GM12878 (cell line): Measurements from ENCODE around the gene PLXNA4. TPM values are rescaled to one million over a fixed set of nuclear protein-coding genes. Genes with fewer than 3 reads are reported as not detected.

Experiments used
- ATAC-seq: fragments of 200-7000 bp; cut with Tn5 transposase; 3 replicates; pipeline ENCODE4 v1.9.1; 2020; ENCODE audit warnings: mild to moderate bottlenecking, moderate library complexity
- BruUV-seq: library from RNA; stranded (reverse); fragments of 400-500 nt; replicated peaks from 2 replicates; lab custom pipeline; 2021; lab: Mats Ljungman, UMichigan
- CTCF ChIA-PET: fragments of 300-600 bp; sonication (Branson Sonifier 250); formaldehyde crosslinking; extraction: SDS; loops from one replicate; lab custom pipeline; 2021; ENCODE audit warnings: inconsistent platforms; lab: Yijun Ruan, JAX
- POLR2A ChIA-PET: fragments of 350-600 bp; formaldehyde crosslinking; extraction: SDS; loops from one replicate; lab custom pipeline; 2021; ENCODE audit warnings: inconsistent platforms; lab: Charles Lee
- RAD21 ChIA-PET: fragments of 300-600 bp; sonication (Branson Sonifier 250); formaldehyde crosslinking; loops from one replicate; lab custom pipeline; 2023; ENCODE audit warnings: antibody characterized with exemption; ENCODE audit not compliant: unreplicated experiment; lab: Charles Lee
- SMC1A ChIA-PET: fragments of 300-600 bp; sonication (Branson Sonifier 250); formaldehyde crosslinking; loops from one replicate; lab custom pipeline; 2023; ENCODE audit not compliant: unreplicated experiment, uncharacterized antibody; lab: Charles Lee
- DNase-seq: peaks from one replicate; pipeline ENCODE4 v3.0.0-alpha.2; 2011; ENCODE audit warnings: low read depth, low spot score
- FAIRE-seq: peaks from 3 replicates; lab custom pipeline; 2011; peaks lifted over from hg19 to GRCh38; lab: Jason Lieb, UNC
- H2AFZ ChIP-seq: 2 replicates; pipeline ENCODE4 v1.6.0; 2011; ENCODE audit warnings: low read depth, low read length, control low read depth; ENCODE audit not compliant: control insufficient read depth
- H3K27ac ChIP-seq: 2 replicates; pipeline ENCODE4 v1.5.1; 2011; ENCODE audit warnings: control low read depth; ENCODE audit not compliant: control insufficient read depth, insufficient read depth
- H3K27me3 ChIP-seq, 2 experiments: replicated peaks in 1 of 2; 2 replicates each; pipeline versions ENCODE4 v1.6.0 to v1.6.1; 2011; ENCODE audit warnings: low read length in 1 of 2; ENCODE audit not compliant: control insufficient read depth in 2 of 2, insufficient read depth in 2 of 2
- H3K36me3 ChIP-seq, 2 experiments: 2 replicates each; pipeline ENCODE4 v1.5.1; 2011; ENCODE audit warnings: low read length in 1 of 2; ENCODE audit not compliant: control insufficient read depth in 2 of 2, insufficient read depth in 2 of 2
- H3K4me1 ChIP-seq: 2 replicates; pipeline ENCODE4 v1.6.1; 2011; ENCODE audit warnings: mild to moderate bottlenecking, low read length, moderate library complexity, mixed read lengths; ENCODE audit not compliant: control insufficient read depth, insufficient read depth
- H3K4me2 ChIP-seq: 2 replicates; pipeline ENCODE4 v1.6.0; 2011; ENCODE audit warnings: control low read depth; ENCODE audit not compliant: control insufficient read depth, insufficient read depth
- H3K4me3 ChIP-seq: fragments of 200-600 bp; sonication (generic); 2 replicates; pipeline ENCODE4 v1.5.1; 2016
- H3K79me2 ChIP-seq: 2 replicates; pipeline ENCODE4 v1.6.0; 2011; ENCODE audit warnings: low read length; ENCODE audit not compliant: control insufficient read depth, insufficient read depth
- H3K9ac ChIP-seq: 2 replicates; pipeline ENCODE4 v1.8.0; 2011; ENCODE audit warnings: low read length, control low read depth, mixed read lengths; ENCODE audit not compliant: control insufficient read depth, insufficient read depth
- H3K9me3 ChIP-seq: replicated peaks from 3 replicates; pipeline ENCODE4 v1.5.1; 2011; ENCODE audit warnings: mild to moderate bottlenecking, low read length; ENCODE audit not compliant: control insufficient read depth, insufficient read depth
- H4K20me1 ChIP-seq: 2 replicates; pipeline ENCODE4 v1.6.0; 2011; ENCODE audit not compliant: control insufficient read depth, insufficient read depth
- FOS ChIP-seq: IDR thresholded peaks from 3 replicates; pipeline ENCODE4 v1.6.1; 2011; ENCODE audit warnings: borderline replicate concordance; ENCODE audit not compliant: insufficient read length; ENCODE audit errors: extremely low read depth
- HDAC2 ChIP-seq: fragments of 200-600 bp; sonication (generic); IDR thresholded peaks from 2 replicates; pipeline ENCODE4 v1.6.1; 2017
- HDGF ChIP-seq: fragments of 450-650 bp; IDR thresholded peaks from 2 replicates; pipeline ENCODE4 v1.6.1; 2016; ENCODE audit warnings: antibody characterized with exemption
- KAT2A ChIP-seq: conservative IDR thresholded peaks from 2 replicates; pipeline ENCODE4 v1.6.1; 2011; ENCODE audit warnings: low read depth, low read length; ENCODE audit not compliant: control insufficient read depth
- MYB ChIP-seq: fragments of 150-350 bp; IDR thresholded peaks from 2 replicates; pipeline ENCODE4 v1.6.1; 2014; ENCODE audit warnings: mild to moderate bottlenecking, low read depth, low read length, borderline replicate concordance
- NR2C2 ChIP-seq: IDR thresholded peaks from 2 replicates; pipeline ENCODE4 v1.6.1; 2011; ENCODE audit warnings: borderline replicate concordance, low read depth; ENCODE audit not compliant: control insufficient read depth, insufficient read length
- RB1 ChIP-seq: fragments of 450-650 bp; formaldehyde crosslinking; IDR thresholded peaks from 2 replicates; pipeline ENCODE4 v1.6.1; 2017; ENCODE audit warnings: mild to moderate bottlenecking, borderline replicate concordance
- RBBP5 ChIP-seq: fragments of 200-600 bp; sonication (generic); conservative IDR thresholded peaks from 2 replicates; pipeline ENCODE4 v1.6.1; 2016
- SMARCA5 ChIP-seq: fragments of 450-650 bp; IDR thresholded peaks from 2 replicates; pipeline ENCODE4 v1.6.1; 2017; ENCODE audit warnings: mild to moderate bottlenecking
- SP1 ChIP-seq: IDR thresholded peaks from one replicate; pipeline ENCODE4 v1.6.1; 2011; ENCODE audit warnings: low read depth, low read length
- ZNF274 ChIP-seq: IDR thresholded peaks from one replicate; pipeline ENCODE4 v1.8.0; 2011; ENCODE audit not compliant: insufficient read length, insufficient read depth
- WGBS: methylation state at CpG from one replicate; pipeline ENCODE4 v1.1.6; 2016; ENCODE audit warnings: low lambda C conversion rate; ENCODE audit not compliant: insufficient replicate concordance, insufficient coverage; ENCODE audit errors: missing lambda C conversion rate; 5-methylcytosine and 5-hydroxymethylcytosine counted together
- in situ Hi-C: fragments of 300-500 bp; cut with MboI; formaldehyde crosslinking; loops from 9 replicates; pipeline ENCODE4 v1.14.3; 2018; ENCODE audit warnings: mixed read lengths
- intact Hi-C: fragments of 100-400 bp; cut with micrococcal nuclease; formaldehyde crosslinking; loops from one replicate; pipeline ENCODE4 v1.14.2; 2022; ENCODE audit not compliant: unreplicated experiment
- polyA plus RNA-seq, 11 experiments: library from polyadenylated mRNA; depleted of rRNA in 4 of 11; unstranded in 6 of 11; stranded (reverse) in 5 of 11; fragments of >200 nt; fragmentation: Nextera tagmentation in 4 of 11; fragmentation: Illumina TruSeq in 1 of 11; extraction: Ambion mirVana in 4 of 11; extraction: Trizol in 1 of 11; gene quantifications; 1 replicate in 1 of 11; 2 replicates in 10 of 11; pipeline versions ENCODE4 v1.2.1 to v1.2.3, GENCODE V29; 2011 to 2016; ENCODE audit warnings: inconsistent platforms in 2 of 11, missing spikeins in 2 of 11, low read depth in 1 of 11
- total RNA-seq, 4 experiments: library from RNA; depleted of rRNA in 3 of 4; stranded (reverse); fragments of >200 nt in 3 of 4; fragmentation: Illumina TruSeq in 1 of 4; extraction: Trizol in 1 of 4; gene quantifications; 2 replicates each; pipeline versions ENCODE4 v1.2.1 to v1.2.3, GENCODE V29; 2013 to 2021
- TF ChIP-seq, protein P1 (sequence below): IDR thresholded peaks from 2 replicates; pipeline ENCODE4 v1.6.1; 2012; ENCODE audit warnings: low read length, inconsistent platforms
- TF ChIP-seq, protein P2 (sequence below): fragments of 450-650 bp; IDR thresholded peaks from 2 replicates; pipeline ENCODE4 v1.6.1; 2017; ENCODE audit warnings: borderline replicate concordance
- TF ChIP-seq, protein P3 (sequence below): fragments of 450-650 bp; IDR thresholded peaks from 2 replicates; pipeline ENCODE4 v1.6.1; 2017; ENCODE audit warnings: antibody characterized with exemption, mild to moderate bottlenecking, moderate library complexity

Gene PLXNA4
- total and polyA plus RNA-seq, 10 of the 15 experiments (the other 5 are each of a cell fraction or from before 2014, with no cell fraction given) = 0.03 TPM; not detected in 9

DNA sequence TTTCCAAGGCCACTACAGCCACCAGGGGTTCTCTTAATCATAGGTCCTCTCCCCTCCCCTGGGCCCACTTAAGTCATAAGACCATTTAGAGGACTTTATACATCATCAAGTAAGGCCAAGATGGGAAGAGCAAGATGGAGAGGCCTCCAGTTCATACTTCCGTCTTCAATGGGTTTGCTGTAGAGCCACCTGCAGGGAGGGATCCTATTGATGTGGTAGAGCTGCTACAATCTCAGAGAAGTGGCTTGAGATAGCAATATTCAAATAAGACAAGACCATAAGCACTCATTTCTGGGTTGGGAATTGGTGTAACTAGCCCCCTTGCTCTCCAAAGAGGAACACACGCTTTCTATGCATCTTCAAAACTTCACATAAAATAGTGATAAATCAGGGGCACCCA, 214.2 kb downstream of the PLXNA4 start:
- intact Hi-C loops = no loop called here
- no peaks in the 10 kb centered on the region for H3K9me3 ChIP-seq
- no peaks in the 10 kb centered on the region for H3K4me1 ChIP-seq
- RAD21 ChIA-PET = no interaction called here
- no peak for DNase-seq
- no peak overlapping the region for H3K27ac ChIP-seq
- H2AFZ ChIP-seq = no peak overlapping the region
- H4K20me1 ChIP-seq = no peaks in the 10 kb centered on the region
- no peak overlapping the region for H3K9ac ChIP-seq
- no peak overlapping the region for H3K4me3 ChIP-seq
- CTCF ChIA-PET = no interaction called here
- BruUV-seq = no TSS peak
- SMC1A ChIA-PET = no interaction called here
- ATAC-seq = no peak
- 40% methylated on average over 2 of the region's 2 CpGs for WGBS
- no peak for FAIRE-seq
- H3K4me2 ChIP-seq = no peak overlapping the region
- no peaks in the 10 kb centered on the region for H3K79me2 ChIP-seq
- no peak for TF ChIP-seq FOS
- TF ChIP-seq NR2C2 = no peak
- no peak for TF ChIP-seq RB1
- no peak for TF ChIP-seq ZNF274
- TF ChIP-seq HDGF = no peak
- TF ChIP-seq SMARCA5 = no peak
- no peak for TF ChIP-seq RBBP5
- no peak for TF ChIP-seq SP1
- in situ Hi-C loops = no loop called here
- H3K36me3 ChIP-seq = no peaks in the 10 kb centered on the region
- 0 out of 4 replicates have a peak, but pooled peaks cover 0 to 1% of the 10 kb centered on the region in 2 experiments for H3K27me3 ChIP-seq
- POLR2A ChIA-PET = no interaction called here

DNA sequence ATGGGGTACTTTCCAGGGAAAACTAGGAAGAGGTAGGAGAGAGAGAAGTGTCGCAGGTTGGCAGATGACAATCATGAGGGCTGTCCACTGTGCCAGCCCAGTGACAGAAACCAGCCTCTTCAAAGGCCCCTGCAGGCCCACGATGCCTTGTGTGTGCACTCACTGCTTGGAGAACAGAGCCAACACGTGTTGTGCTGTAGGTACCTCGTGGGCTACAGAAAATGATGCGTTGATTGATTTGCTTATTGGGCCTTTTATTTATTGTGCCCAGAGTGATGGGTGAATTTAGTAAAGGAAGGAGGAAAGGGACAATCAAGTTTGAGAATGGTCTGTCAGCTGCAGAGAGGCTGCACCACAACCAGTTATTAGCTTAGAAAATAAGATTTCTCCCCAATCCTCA, 215.1 kb downstream of the PLXNA4 start:
- Histone ChIP-seq H2AFZ (no peak overlapping the region), H3K4me1 (no peaks in the 10 kb centered on the region), H4K20me1 (no peaks in the 10 kb centered on the region), H3K9ac (no peak overlapping the region), H3K4me3 (no peak overlapping the region), H3K4me2 (no peak overlapping the region), H3K79me2 (no peaks in the 10 kb centered on the region), H3K9me3 (no peaks in the 10 kb centered on the region), H3K36me3 (no peaks in the 10 kb centered on the region), H3K27ac (no peak overlapping the region), H3K27me3 (0 out of 4 replicates have a peak, but pooled peaks cover 0 to 1% of the 10 kb centered on the region in 2 experiments)
- in situ Hi-C loops = no loop called here
- intact Hi-C loops = no loop called here
- BruUV-seq = no TSS peak
- ATAC-seq (no peak), FAIRE-seq (no peak), DNase-seq (no peak)
- ChIA-PET SMC1A (no interaction called here), POLR2A (no interaction called here), RAD21 (no interaction called here), CTCF (no interaction called here)
- 6% methylated on average over 5 of the region's 5 CpGs for WGBS
- TF ChIP-seq HDAC2 (no peak), KAT2A (no peak), MYB (no peak)
- TF ChIP-seq, protein P1, sequence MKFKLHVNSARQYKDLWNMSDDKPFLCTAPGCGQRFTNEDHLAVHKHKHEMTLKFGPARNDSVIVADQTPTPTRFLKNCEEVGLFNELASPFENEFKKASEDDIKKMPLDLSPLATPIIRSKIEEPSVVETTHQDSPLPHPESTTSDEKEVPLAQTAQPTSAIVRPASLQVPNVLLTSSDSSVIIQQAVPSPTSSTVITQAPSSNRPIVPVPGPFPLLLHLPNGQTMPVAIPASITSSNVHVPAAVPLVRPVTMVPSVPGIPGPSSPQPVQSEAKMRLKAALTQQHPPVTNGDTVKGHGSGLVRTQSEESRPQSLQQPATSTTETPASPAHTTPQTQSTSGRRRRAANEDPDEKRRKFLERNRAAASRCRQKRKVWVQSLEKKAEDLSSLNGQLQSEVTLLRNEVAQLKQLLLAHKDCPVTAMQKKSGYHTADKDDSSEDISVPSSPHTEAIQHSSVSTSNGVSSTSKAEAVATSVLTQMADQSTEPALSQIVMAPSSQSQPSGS = no peak
- TF ChIP-seq, protein P2, sequence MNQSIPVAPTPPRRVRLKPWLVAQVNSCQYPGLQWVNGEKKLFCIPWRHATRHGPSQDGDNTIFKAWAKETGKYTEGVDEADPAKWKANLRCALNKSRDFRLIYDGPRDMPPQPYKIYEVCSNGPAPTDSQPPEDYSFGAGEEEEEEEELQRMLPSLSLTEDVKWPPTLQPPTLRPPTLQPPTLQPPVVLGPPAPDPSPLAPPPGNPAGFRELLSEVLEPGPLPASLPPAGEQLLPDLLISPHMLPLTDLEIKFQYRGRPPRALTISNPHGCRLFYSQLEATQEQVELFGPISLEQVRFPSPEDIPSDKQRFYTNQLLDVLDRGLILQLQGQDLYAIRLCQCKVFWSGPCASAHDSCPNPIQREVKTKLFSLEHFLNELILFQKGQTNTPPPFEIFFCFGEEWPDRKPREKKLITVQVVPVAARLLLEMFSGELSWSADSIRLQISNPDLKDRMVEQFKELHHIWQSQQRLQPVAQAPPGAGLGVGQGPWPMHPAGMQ = no peak
- TF ChIP-seq, protein P3, sequence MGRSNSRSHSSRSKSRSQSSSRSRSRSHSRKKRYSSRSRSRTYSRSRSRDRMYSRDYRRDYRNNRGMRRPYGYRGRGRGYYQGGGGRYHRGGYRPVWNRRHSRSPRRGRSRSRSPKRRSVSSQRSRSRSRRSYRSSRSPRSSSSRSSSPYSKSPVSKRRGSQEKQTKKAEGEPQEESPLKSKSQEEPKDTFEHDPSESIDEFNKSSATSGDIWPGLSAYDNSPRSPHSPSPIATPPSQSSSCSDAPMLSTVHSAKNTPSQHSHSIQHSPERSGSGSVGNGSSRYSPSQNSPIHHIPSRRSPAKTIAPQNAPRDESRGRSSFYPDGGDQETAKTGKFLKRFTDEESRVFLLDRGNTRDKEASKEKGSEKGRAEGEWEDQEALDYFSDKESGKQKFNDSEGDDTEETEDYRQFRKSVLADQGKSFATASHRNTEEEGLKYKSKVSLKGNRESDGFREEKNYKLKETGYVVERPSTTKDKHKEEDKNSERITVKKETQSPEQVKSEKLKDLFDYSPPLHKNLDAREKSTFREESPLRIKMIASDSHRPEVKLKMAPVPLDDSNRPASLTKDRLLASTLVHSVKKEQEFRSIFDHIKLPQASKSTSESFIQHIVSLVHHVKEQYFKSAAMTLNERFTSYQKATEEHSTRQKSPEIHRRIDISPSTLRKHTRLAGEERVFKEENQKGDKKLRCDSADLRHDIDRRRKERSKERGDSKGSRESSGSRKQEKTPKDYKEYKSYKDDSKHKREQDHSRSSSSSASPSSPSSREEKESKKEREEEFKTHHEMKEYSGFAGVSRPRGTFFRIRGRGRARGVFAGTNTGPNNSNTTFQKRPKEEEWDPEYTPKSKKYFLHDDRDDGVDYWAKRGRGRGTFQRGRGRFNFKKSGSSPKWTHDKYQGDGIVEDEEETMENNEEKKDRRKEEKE = no peak
